ENCODE data around the gene SNAPC4.

DNA sequence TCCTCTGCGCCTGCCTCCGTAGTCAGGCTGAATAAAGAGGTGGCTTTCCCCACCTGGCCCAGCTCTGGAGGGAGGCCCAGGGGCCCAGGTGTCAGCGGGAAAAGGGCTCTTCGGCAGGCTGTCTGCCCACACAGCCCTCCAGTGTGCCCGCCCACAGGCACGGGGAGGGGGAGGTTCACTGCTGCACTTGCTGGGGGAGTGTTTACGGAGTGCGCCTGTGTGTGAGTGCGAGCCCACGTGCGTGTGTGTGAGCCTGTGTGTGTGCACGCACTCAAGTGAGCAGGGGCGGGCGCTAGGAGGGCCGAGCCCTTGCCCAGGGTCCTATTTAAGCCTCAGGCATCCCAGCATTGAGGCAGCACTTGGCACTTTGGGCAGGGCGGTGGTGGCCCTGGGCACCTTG is 47.3 kb downstream of the SNAPC4 start:
- TF ChIP-seq CTCF (IDR thresholded peaks at IDR 0.05) (no peak), POLR2A (IDR thresholded peaks at IDR 0.05) (no peak), EP300 (IDR thresholded peaks at IDR 0.05) (no peak)

All from ovary (tissue), 3 donors.